GM04503 (cell line): ENCODE results near the gene NMU.
"Not testable (repeated sequence)": the region's sequence is repeated elsewhere in the genome, so short reads cannot be mapped to it uniquely, and the experiment has no call there.

Source experiments
- DNase-seq: peaks from one replicate; pipeline ENCODE4 v3.0.0-alpha.2; 2012; ENCODE audit warnings: low read depth

Gene NMU, protein sequence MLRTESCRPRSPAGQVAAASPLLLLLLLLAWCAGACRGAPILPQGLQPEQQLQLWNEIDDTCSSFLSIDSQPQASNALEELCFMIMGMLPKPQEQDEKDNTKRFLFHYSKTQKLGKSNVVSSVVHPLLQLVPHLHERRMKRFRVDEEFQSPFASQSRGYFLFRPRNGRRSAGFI

DNA sequence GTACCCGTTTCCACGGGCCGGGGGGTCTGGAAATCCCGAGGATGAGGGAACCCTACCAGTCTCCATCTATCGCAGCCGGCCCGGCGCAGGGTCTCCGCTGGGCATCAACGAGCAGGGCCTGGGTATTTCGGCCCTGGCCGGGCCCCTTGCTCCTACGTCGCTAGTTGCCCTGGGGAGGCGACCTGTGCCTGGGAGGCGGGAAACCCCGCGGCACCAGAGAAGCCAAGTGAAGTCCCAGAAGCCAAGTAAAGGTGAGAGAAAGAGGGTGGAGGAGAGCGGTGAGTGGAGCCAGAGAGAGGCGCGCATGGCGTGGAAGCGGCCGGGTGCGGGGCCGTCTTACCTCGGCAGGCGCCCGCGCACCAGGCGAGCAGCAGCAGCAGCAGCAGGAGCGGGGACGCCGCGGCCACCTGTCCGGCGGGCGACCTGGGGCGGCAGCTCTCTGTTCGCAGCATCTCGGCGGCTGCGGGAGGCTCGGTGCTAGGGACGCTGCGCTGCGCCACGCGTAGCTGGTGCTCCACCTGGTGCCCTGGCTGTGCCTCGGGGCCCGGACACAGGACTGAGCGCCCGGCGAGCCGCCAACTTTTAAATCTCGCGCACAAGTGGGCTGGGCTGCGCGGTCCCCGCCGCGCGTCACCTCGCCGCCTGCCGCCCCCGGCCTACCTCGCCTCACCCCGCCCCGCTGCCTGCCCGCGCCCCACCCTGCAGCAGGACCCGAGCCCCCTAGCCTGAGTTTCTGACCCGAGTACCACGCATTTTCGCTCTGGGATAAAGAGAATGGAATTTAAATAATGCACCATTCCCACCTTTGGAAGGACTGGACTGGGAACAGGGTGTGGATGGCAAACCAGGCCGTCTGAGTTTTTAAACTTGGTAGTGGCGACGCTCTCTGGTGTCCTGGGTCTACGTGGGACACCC lies at the start of gene NMU:
NMU (minus strand) TSS at position 558 of the 915 bp plus-strand sequence; CDS start at position 452, 106 bp downstream.
- no peak for DNase-seq

DNA sequence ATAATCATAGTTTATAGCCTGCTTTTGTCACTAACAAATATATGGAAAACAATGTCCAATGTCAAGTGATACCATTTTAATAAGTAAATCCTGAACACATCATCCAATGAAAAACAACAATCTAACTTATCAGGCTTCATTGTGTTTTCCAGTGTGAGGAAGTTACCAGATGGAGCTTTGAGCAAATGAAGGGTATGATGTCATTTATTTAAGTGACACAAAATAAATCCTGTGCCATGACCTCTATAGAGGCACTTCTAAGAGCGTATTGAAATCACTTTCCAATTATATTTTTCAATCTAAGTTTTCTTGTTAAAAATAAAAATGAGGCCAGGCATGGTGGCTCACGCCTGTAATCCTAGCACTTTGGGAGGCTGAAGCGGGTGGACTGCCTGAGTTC lies 48.2 kb upstream of the NMU start:
- no peak for DNase-seq

DNA sequence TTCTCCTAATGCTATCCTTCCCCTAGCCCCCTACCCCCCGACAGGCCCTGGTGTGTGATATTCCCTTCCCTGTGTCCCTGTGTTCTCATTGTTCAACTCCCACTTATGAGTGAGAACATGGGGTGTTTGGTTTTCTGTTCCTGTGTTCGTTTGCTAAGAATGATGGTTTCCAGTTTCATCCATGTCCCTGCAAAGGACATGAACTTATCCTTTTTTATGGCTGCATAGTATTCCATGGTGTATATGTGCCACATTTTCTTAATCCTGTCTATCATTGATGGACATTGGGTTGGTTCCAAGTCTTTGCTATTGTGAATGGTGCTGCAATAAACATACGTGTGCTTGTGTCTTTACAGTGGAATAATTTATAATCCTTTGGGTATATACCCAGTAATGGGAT lies 46.7 kb upstream of the NMU start:
- DNase-seq, result not testable (repeated sequence)

DNA sequence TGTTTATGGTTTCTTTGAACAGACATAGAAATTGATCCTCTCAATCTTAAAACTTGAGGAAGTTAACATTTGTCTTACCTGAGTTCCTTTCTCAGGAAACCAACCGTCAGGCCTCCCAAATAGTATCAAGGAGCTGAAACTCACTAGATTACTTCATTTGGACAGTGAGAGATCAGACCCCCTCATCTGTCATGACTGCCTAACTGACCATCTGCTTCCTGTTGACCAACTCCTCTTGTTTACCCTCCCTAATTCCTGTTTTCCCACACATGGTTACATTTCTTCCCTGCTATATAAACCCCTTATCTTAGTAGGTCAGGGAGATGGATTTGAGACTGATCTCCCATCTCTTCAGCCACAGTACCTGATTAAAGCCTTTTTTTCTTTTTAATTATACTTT lies 46.2 kb upstream of the NMU start:
- no peak for DNase-seq

DNA sequence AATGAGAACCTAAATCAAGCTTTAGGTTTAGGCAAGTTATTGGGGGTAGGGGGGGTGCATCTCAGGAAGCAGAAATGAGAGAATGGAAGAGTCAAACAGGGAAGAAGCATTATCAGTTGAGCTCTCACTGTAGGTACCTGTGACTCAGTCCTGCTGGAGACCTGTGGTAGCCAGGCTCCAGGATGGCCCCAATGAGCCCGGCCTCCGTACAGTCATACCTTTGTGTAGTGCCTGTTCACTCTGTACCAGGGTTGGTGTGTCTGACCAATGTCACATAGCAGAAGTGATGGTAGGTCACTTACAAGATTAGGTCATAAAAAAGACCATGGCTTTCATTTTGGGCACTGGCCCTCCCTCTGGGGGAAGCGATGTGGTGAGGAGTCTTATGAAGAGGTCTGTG lies 45.3 kb upstream of the NMU start:
- no peak for DNase-seq

DNA sequence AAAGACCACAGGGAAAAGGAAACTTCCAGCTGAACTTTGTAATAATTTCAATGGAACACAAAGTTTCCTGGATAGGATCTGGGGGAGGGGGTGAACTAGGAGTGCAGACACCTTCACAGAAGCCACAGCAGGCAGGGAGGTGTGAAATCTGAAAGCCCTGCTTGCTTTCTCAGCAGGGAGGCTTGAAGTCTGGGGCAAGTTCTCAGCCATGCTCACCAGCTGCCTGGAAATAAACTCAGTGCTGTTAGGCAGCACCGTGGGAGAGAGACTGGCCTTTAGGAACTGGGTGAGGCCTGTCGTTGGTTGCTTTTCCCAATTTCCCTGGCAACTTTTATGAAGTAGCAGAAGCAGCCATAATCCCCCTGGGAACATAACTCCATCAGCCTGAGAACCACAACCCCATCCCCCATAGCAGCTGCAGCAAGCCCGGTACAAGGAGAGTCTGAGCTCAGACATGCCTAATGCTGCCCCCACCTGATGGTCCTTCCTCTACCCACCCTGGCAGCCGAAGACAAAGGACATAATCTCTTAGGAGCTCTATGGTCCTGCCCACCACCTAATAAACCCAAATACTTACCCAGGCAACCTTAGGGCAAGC lies 39.2 kb upstream of the NMU start:
- DNase-seq, result no peak

DNA sequence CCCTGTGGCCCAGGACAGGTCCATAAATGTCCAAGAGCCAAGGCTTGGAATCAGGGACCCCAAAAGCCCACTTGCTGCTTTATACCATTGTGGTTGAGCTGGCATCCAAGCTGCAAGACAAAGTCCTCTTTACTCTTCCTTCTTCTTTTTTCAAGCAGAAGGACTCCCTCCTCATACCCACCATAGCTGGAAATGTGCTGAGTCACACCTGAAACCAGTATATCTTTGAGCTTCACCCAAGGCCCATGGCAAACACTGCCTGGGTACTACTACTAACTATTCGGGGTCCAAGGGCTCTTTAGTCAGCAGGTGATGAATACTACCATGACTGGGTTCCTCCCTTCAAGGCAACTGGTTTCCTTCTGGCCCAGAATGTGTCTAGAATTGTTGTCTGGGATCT lies 37.3 kb upstream of the NMU start:
- no peak for DNase-seq

DNA sequence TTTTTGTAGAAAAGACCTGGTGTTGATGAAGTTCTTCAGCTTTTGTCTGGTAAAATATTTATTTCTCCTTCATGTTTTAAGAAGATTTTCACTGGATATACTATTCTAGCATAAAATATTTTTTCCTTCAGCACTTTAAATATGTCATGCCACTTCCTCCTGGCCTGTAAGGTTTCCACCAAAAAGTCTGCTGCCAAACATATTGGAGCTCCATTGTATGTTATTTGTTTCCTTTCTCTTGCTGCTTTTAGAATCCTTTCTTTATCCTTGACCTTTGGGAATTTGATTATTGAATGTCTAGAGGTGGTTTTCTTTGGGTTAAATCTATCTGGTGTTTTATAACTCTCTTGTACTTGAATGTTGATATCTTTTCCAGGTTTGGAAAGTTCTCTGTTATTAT lies 35.6 kb upstream of the NMU start:
- no peak for DNase-seq

DNA sequence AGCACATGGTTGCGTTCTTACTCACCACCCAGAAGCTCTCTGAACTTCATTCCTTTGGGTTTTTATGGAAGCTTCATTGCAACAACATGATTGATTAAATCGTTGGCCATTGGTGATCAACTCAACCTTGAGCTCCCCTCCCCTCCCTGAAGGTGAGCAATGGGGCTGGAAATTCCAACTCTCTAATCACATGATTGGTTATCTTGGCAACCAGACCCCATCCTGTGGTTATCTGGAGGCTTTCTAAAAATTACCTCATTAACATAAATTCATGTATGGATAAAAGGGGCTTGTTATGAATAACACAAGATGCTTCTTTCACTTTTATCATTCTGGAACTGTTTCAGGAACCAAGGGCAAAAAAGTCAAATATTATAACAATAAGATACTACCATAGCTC lies 34.6 kb upstream of the NMU start:
- DNase-seq, result no peak

DNA sequence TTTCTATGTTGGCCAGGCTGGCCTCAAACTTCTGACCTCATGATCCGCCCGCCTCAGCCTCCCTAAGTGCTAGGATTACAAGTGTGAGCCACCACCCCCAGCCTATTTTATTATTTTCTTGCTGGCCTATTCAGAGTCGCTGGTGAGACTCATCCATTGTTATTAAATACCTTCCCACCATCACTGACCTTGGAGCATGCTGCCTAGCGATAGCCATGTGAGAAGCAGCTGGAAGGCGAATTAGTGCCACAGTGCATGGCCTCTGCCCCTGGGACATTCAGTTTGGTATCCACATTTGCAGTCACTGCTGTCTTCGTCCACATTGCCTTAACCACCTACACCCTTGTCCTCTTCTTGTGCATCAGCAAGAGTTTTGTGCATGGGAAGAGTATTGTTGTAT lies 32.4 kb upstream of the NMU start:
- no peak for DNase-seq

DNA sequence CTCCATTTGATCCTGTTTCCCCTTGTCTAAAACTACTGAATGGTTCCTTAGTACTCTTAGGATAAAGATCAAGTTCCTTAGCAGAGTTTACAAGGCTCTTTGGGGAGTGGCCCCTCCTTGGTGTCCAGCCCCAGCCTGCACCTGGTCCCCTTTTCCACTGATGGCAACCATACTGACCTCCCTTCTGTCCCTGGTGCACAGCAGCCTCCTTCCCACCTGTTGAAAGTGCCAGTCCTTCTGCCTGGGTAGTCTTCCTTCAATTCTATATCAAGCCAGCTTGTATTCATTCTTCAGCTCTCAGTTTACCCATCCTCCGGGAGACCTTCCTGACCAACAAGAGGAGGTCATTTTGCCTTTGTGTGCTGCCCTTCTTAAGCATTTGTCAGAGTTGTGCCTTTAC lies 30.4 kb upstream of the NMU start:
- DNase-seq, result no peak

DNA sequence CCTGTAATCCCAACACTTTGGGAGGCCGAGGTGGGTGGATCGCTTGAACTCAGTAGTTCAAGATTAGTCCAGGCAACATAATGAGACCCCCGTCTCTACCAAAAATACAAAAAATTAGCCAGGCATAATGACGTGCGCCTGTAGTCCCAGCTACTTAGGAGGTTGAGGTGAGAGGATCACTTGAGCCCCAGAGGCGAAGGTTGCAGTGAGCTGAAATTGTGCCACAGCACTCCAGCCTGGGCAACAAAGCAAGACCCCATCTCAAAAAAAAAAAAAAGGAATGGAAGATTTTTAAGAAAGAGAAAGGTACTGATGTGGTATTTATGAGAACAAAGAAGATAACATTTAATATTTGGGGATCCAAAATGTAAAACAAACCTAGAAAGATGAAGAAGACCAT lies 27.0 kb upstream of the NMU start:
- DNase-seq, result no peak

DNA sequence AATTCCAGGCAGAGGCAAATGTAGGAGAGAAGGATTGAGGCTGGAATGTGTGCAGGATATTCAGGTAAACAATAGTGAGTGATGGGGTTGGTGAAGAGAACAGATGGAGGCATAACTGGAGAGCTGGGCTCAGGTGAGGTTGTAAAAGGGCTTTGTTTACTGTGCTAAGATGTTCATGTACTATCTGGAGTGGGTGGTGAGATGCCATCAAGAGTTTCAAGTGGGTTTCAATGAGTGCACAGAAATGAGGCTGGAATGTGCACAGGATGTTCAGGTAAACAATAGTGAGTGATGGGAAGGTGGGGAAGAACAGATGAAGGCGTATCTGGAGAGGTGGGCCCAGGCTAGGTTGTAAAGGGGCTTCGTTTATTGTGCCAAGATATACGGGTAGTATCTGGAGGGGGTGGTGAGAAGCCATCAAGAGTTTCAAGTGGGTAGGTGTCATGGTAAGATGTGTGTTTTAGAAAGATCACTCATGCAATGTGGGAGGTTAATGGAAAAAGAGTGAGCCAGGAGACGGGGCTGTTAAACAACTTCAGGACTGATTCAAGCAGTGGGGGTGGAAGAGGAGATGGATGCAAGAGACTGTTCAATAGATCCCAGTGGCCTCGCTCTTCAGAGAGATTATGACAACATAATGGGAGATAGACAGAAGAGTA lies 25.4 kb upstream of the NMU start:
- no peak for DNase-seq

DNA sequence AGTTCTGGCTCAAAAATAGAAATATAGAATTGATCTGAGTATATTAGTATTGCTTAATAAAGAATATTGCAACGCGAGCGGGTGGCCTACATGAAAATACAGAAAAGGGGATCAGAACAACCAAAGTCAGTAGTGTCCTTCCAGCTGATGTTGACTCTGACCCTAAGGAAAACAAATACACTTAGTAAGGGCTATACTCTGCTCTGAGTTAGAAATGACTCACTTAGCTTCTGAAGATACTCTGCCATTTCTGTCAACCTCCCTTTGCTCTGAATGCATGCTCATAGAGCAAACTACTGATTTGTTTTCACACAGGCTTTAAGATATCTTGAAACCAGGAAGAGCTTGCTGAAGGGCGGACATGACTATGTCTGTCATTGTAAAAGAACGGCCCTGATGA lies 22.6 kb upstream of the NMU start:
- DNase-seq, result no peak

DNA sequence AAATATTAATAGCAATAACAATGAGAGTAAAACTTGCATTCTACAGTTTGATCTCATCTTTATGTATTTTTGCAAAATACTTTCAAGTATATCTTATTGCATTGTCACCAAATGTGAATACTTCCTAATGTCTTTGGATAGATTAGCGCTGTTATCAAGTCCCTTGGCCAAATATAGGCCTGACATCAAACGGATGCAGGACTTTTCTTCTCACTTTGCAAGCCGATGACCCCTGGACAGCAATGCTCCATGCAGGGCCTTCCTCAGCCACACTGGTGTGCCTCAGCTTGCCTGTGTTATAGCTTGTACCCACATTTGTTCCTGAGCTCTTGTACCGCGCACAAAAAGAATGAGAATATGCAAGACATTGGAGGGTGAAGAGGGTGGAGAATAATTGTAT lies 18.0 kb upstream of the NMU start:
- DNase-seq, result no peak

DNA sequence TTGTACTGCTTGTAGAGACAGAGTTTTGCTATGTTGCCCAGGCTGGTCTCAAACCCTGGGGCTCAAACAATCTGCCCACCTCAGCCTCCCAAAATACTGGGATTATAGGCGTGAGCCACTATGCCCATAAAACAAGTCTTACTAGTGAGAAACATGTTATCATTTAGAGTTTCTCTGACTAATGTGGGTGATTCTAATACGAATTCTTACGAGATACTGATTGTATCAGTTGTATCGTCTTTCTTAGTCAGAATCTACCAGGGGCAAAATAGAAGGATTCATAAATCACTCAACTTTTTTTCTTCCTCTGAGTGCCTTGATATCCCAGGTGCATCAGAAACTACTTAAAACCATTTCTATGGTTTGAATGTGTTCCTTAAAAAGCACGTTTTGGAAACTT lies 14.4 kb upstream of the NMU start:
- no peak for DNase-seq

DNA sequence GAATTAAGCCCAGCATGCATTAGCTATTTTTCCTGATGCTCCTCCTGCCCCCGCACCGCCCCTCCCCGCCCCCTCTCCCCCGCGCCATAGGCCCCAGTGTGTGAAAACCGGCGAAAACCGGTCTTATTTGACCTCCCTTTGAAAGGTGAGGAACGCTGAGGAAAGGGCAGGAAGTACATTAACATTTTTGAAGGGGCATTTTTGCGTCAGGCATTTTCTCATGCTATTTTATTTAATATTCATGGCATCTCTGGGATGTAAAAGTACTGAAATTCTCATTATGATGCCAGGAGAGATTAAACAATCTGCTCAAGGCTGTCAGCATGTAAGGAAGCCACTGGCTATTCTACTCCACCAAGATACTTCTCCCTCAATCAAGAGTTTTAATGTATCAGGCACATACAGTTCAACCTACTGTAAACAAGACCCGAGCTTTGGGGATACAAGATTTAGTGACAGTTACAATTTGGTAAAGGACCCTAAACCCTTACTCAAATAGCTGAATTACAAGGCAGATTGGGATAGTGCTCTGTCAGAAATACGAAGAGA lies 1.2 kb upstream of the NMU start:
- no peak for DNase-seq

DNA sequence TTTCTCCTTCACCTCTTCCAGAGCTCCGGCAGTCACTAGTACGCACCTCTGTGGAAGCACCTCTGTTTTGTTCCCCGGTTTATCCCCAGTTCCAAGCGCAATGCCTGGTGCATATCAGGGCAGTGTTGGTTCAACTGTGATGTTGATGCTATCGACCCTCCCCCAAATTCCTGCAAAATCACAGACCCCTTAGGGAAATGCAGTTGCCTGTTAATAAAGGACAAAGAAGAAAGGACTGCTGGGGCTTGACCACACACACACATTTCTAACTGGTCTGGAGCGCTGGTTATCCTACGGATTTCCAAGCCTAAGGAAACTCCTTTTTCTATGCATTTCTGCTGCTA lies 530 bp upstream of the NMU start:
- DNase-seq, result no peak

DNA sequence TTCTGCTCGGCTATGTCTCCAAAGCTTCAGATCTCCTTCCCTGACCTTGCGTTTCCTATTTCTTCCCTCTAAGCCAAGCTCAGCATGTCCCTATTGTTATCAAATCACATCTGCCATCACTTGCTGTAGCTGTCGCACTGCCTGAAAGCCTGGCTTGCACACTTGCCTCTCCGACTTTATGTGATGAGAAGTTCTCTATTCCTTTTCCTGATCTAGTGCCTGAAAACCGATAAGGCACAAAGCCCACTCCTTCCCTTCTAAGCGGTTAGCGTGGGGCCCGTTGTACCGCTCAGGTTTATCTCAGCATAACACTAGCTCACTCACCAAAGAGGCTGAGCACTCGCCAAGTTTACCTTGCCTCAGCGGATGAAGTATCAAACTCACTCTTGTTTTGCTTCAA lies 816 bp downstream of the NMU start:
- no peak for DNase-seq

DNA sequence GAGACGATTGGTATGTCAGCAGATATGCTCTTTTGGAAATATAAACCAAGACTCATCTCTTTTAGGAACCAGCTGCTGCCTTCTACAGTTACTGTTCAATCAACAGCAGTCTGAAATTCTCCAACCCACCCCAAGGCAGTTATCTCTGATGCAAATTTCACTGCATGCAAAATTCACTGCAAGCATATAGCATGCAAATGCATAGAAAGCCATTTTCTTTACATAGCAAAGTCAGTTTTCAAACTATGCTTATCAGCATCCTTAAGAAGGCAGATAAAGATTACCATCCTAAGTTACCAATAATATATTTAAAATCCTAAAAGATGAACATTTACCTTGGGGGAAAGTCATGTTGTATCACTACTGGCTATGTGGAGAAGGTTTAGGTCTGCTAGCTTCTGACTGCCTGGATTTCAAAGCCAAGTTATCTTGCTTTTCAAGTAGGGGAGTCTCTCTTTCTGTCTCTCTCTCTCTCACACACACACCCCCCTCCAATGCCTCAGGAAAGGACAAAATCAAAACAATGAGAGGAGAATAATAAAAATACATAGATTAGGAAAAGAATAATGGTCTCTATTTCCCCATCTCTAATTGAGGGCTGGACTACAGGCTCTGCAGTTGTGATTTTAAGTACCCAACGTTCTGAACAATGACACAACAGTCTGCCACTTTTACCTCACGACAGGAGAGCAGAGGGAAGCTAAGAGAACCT lies 1.5 kb downstream of the NMU start:
- DNase-seq, result no peak

DNA sequence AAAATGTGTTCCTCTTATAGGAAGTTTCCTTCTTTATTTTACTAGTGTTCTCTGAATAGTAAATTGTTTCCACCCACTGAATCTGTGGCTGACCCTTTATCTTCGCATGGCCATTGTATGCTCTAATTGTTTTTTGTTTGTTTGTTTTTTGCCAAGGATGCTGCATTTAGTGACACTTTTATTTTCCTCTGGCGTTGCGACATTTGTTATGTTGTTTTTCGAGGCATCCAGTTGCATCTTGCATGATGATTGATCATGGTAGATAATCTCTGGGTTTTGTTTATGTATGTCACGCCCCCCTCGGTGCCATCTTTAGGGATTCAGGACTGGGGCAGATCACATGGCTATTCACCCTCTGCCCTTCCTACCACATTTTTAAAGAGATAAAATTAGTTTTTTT lies 2.2 kb downstream of the NMU start:
- DNase-seq, result no peak

DNA sequence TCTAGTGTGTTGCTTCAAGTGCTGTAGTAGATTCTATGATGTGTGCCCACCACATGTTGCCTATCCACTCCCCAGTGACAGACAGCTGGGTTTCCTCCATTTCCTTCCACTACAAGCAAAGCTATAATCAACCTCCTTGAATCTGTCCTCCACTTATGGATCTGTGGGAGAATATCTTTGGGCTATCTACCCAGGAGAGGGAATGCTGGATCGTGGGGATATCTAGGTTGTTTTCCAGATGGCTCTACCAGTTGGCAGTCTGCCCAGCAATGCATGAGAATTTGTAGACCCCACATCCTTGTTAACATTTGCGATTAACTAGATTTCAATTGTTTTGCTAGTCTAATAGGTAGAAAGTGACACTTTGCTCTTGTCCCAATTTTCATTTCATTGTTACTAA lies 10.3 kb downstream of the NMU start:
- no peak for DNase-seq
